Neural cell (in vitro differentiated cells): Measurements from ENCODE around the gene ITLN2.

Experiments
- CTCF ChIP-seq: fragments of 450-650 bp; IDR thresholded peaks from 2 replicates; pipeline ENCODE4 v1.5.1; 2014; ENCODE audit warnings: antibody characterized with exemption, mild to moderate bottlenecking, moderate library complexity; ENCODE audit not compliant: poor library complexity, severe bottlenecking
- EP300 ChIP-seq: fragments of 450-650 bp; conservative IDR thresholded peaks from 2 replicates; pipeline ENCODE4 v1.6.1; 2014; ENCODE audit warnings: antibody characterized with exemption, mild to moderate bottlenecking, moderate library complexity; ENCODE audit not compliant: poor library complexity, severe bottlenecking
- EZH2 ChIP-seq: fragments of 200-600, 300-800 bp; shearing (Covaris generic), sonication (generic); IDR thresholded peaks from 2 replicates; pipeline ENCODE4 v1.6.1; 2014; ENCODE audit warnings: antibody characterized with exemption, low read length, borderline replicate concordance, mild to moderate bottlenecking; ENCODE audit not compliant: insufficient read depth, poor library complexity, severe bottlenecking
- POLR2AphosphoS5 ChIP-seq: IDR thresholded peaks from 2 replicates; pipeline ENCODE4 v1.6.1; 2012
- RAD21 ChIP-seq: fragments of 450-650 bp; conservative IDR thresholded peaks from 2 replicates; pipeline ENCODE4 v1.6.1; 2014; ENCODE audit warnings: antibody characterized with exemption, mild to moderate bottlenecking, moderate library complexity
- REST ChIP-seq: IDR thresholded peaks from 2 replicates; pipeline ENCODE4 v1.6.1; 2012; ENCODE audit warnings: borderline replicate concordance
- SMC3 ChIP-seq: fragments of 450-650 bp; conservative IDR thresholded peaks from 2 replicates; pipeline ENCODE4 v1.6.1; 2014; ENCODE audit warnings: antibody characterized with exemption, mild to moderate bottlenecking, moderate library complexity; ENCODE audit not compliant: poor library complexity
- TAF1 ChIP-seq: IDR thresholded peaks from 2 replicates; pipeline ENCODE4 v1.6.1; 2012; ENCODE audit warnings: low read depth

- no peak for TF ChIP-seq CTCF
- TF ChIP-seq TAF1 = no peak
- TF ChIP-seq POLR2AphosphoS5 = no peak
- no peak for TF ChIP-seq REST
- TF ChIP-seq RAD21 = no peak
- no peak for TF ChIP-seq EZH2
- TF ChIP-seq SMC3 = no peak
- TF ChIP-seq EP300 = no peak
Measured at GRCh38 chr1:160905617-160905989, 49.0 kb downstream of the ITLN2 start.
